Loucy (cell line): ENCODE data around the gene GAGE12J.

ENCODE experiments used
- CTCF ChIP-seq: fragments of 200-600 bp; sonication (generic); conservative IDR thresholded peaks from 2 replicates; pipeline ENCODE4 v1.5.1; 2014; ENCODE audit warnings: mild to moderate bottlenecking, antibody characterized with exemption, low read length
- EZH2phosphoT487 ChIP-seq: fragments of 200-600 bp; IDR thresholded peaks from 2 replicates; pipeline ENCODE4 v1.6.1; 2018; ENCODE audit warnings: antibody characterized with exemption, mild to moderate bottlenecking, moderate library complexity, borderline replicate concordance

- TF ChIP-seq CTCF: no peak
- TF ChIP-seq EZH2phosphoT487: no peak
Measured at GRCh38 chrX:49282647-49283011, 39.2 kb upstream of the GAGE12J start.
